Measurements from ENCODE around the gene PPP1CA. TPM values are rescaled to one million over a fixed set of nuclear protein-coding genes. Genes with fewer than 3 reads are reported as not detected.

The PPP1CA gene
- total and polyA plus RNA-seq, 4 donors = 87.2 to 178 (median 157) TPM

DNA sequence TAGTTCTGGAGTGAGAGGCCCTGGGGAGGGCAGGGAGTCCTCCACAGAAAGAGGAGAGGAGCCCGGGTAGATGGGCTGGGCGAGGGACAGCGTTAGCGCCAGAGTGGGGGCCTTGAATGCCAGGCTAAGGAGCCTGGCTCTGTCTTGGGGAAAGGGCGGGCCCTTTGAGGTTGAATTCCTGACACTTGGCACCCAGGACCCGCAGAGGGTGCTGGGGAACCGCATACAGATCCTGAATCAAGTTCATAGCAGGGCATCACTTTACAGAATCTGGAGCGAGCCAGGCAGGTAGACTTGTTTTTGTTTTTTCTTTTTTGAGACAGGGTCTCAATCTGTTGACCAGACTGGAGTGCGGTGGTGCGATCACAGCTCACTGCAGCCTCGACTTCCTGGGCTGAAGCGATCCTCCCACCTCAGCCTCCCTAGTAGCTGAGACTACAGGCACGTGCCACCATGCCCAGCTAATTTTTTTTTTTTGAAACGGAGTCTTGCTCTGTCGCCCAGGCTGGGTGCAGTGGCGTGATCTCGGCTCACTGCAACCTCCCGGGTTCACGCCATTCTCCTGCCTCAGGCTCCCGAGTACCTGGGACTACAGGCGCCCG, 19.9 kb upstream of the PPP1CA start:
- no peak overlapping the region for H3K4me3 ChIP-seq

DNA sequence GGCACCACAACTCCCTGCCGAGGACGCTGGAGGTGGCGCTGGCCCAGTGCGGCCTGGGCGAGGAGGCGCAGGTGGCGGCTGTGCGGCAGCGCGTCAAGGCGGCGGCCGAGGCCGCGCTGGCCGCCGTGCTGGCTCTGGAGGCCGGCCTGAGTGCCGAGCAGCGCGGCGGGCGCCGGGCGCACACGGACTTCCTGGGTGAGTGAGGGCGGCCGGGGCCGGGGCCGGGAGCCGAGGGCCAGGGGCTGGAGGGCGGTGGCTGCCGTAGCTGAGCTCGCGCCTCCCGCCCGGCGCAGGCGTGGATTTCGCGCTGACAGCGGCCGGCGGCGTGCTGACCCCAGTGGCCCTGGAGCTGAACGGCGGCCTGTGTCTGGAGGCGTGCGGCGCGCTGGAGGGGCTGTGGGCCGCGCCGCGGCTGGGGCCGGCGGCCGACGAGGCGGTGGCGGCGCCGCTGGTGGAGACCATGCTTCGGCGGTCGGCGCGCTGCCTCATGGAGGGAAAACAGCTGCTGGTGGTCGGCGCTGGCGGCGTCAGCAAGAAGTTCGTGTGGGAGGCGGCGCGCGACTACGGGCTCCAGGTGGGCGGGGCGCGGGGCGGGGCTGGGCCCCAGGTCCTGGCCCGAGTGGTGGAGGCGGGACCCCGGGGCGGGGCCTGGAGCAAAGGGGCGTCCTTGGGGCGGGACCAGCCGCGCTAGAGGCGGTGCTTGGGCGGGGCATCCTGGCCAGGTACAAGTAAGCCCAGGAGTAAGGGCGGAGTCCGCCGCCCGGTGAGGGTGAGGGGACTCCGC, 19.2 kb upstream of the PPP1CA start:
- TF ChIP-seq, protein P1, sequence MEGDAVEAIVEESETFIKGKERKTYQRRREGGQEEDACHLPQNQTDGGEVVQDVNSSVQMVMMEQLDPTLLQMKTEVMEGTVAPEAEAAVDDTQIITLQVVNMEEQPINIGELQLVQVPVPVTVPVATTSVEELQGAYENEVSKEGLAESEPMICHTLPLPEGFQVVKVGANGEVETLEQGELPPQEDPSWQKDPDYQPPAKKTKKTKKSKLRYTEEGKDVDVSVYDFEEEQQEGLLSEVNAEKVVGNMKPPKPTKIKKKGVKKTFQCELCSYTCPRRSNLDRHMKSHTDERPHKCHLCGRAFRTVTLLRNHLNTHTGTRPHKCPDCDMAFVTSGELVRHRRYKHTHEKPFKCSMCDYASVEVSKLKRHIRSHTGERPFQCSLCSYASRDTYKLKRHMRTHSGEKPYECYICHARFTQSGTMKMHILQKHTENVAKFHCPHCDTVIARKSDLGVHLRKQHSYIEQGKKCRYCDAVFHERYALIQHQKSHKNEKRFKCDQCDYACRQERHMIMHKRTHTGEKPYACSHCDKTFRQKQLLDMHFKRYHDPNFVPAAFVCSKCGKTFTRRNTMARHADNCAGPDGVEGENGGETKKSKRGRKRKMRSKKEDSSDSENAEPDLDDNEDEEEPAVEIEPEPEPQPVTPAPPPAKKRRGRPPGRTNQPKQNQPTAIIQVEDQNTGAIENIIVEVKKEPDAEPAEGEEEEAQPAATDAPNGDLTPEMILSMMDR (IDR thresholded peaks at IDR 0.05; ENCODE audit: control extremely low read depth, extremely low read depth) = no peak
- Histone ChIP-seq H3K4me1 (ENCODE audit: control insufficient read depth in 5 of 5, insufficient read depth in 5 of 5, low read length in 5 of 5) (peaks cover 0 to 41% (median 12%) of the 10 kb centered on the region in 5 donors), H3K27me3 (ENCODE audit: control insufficient read depth in 3 of 3, insufficient read depth in 3 of 3, low read length in 2 of 3) (no peaks in the 10 kb centered on the region), H3K4me3 (peak overlapping the region; percentile 57), H3K27ac (ENCODE audit: low read depth in 1 of 2, low read length in 1 of 2) (peak overlapping the region; percentile 92 to 94), H3K9ac (ENCODE audit: insufficient read depth in 1 of 2, low read length in 2 of 2) (no peak overlapping the region), H3K36me3 (ENCODE audit: control insufficient read depth in 4 of 4, insufficient read depth in 4 of 4, low read length in 4 of 4) (no peaks in the 10 kb centered on the region), H3K9me3 (ENCODE audit: control insufficient read depth in 4 of 4, insufficient read depth in 3 of 4, low read length in 3 of 4) (peaks cover 0 to 2% (median 0%) of the 10 kb centered on the region in 4 donors)
- peak; percentile 95 to 98 (median 96) for DNase-seq
- peak; percentile 97 for ATAC-seq (ENCODE audit: insufficient read depth, low FRiP score)
- 1% methylated on average over 72 to 97 of the region's 97 CpGs for WGBS, 2 donors

More for the DNA sequence above, 19.9 kb upstream of the PPP1CA start:
- WGBS, 2 donors = 72 to 77% methylated on average over 22 of the region's 22 CpGs
- Histone ChIP-seq H3K27me3 (ENCODE audit: control insufficient read depth in 3 of 3, insufficient read depth in 3 of 3, low read length in 2 of 3) (no peaks in the 10 kb centered on the region), H3K4me1 (ENCODE audit: control insufficient read depth in 5 of 5, insufficient read depth in 5 of 5, low read length in 5 of 5) (peaks cover 0 to 37% (median 11%) of the 10 kb centered on the region in 5 donors), H3K27ac (ENCODE audit: low read depth in 1 of 2, low read length in 1 of 2) (peak overlapping the region in 1 of 2 donors; percentile 76), H3K9ac (ENCODE audit: insufficient read depth in 1 of 2, low read length in 2 of 2) (no peak overlapping the region), H3K36me3 (ENCODE audit: control insufficient read depth in 4 of 4, insufficient read depth in 4 of 4, low read length in 4 of 4) (no peaks in the 10 kb centered on the region), H3K9me3 (ENCODE audit: control insufficient read depth in 4 of 4, insufficient read depth in 3 of 4, low read length in 3 of 4) (peaks cover 0 to 2% (median 0%) of the 10 kb centered on the region in 4 donors)
- TF ChIP-seq, protein P1 (IDR thresholded peaks at IDR 0.05; ENCODE audit: control extremely low read depth, extremely low read depth) = no peak
- no peak for DNase-seq
- ATAC-seq (ENCODE audit: insufficient read depth, low FRiP score) = no peak

DNA sequence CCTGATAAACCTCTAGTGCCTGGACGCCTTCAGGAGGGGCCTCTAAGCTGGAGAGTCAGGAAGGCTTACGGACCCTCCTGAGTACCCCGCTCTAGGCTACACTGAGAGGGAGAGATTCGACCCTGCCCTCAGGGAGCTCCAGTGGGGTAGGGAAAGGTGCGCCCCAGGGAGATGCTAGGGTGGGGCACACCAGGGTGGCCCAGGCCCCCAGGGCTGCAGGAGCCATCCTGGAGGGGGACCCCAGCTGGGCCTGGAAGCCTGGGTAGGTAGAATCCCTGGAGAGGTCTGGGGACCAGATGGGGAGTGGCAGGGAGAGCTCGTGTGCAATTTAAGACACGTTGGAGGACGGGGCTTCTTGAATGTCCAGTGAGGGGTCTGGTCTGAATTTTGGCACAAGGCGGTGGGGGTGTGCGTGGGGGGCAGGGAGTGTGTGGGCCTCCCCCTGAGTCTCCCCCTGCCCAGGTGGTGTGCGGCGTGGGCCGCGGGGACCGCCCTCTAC, 18.5 kb upstream of the PPP1CA start:
- Histone ChIP-seq H3K4me3 (peak overlapping the region; percentile 57), H3K36me3 (ENCODE audit: control insufficient read depth in 4 of 4, insufficient read depth in 4 of 4, low read length in 4 of 4) (no peaks in the 10 kb centered on the region), H3K9me3 (ENCODE audit: control insufficient read depth in 4 of 4, insufficient read depth in 3 of 4, low read length in 3 of 4) (peaks cover 0 to 2% (median 0%) of the 10 kb centered on the region in 4 donors), H3K27ac (ENCODE audit: low read depth in 1 of 2, low read length in 1 of 2) (peak overlapping the region; percentile 92 to 94), H3K4me1 (ENCODE audit: control insufficient read depth in 5 of 5, insufficient read depth in 5 of 5, low read length in 5 of 5) (peaks cover 0 to 41% (median 13%) of the 10 kb centered on the region in 5 donors), H3K27me3 (ENCODE audit: control insufficient read depth in 3 of 3, insufficient read depth in 3 of 3, low read length in 2 of 3) (no peaks in the 10 kb centered on the region), H3K9ac (ENCODE audit: insufficient read depth in 1 of 2, low read length in 2 of 2) (no peak overlapping the region)
- 38 to 43% methylated on average over 15 of the region's 15 CpGs for WGBS, 2 donors
- TF ChIP-seq, protein P1 (IDR thresholded peaks at IDR 0.05; ENCODE audit: control extremely low read depth, extremely low read depth) = no peak
- ATAC-seq (ENCODE audit: insufficient read depth, low FRiP score) (no peak), DNase-seq (no peak)

All from lung (tissue), 12 donors.